Neutrophil (primary cell): ENCODE data around the gene HERC6.

ENCODE experiments used
- H3K27ac ChIP-seq: fragments of 200-600 bp; sonication (generic); 2 replicates; pipeline ENCODE4 v1.5.1; 2016; ENCODE audit warnings: mild to moderate bottlenecking, moderate library complexity
- H3K27me3 ChIP-seq: fragments of 200-600 bp; sonication (generic); 2 replicates; pipeline ENCODE4 v1.6.0; 2016; ENCODE audit warnings: mild to moderate bottlenecking
- H3K36me3 ChIP-seq: fragments of 200-600 bp; sonication (generic); 2 replicates; pipeline ENCODE4 v1.5.1; 2017
- H3K4me1 ChIP-seq, 2 experiments: fragments of 200-600 bp in 1 of 2; sonication (generic) in 1 of 2; 1 replicate in 1 of 2; 2 replicates in 1 of 2; pipeline versions ENCODE4 v1.5.1 to v1.6.1; 2013 to 2016; ENCODE audit warnings: low read depth in 1 of 2, low read length in 1 of 2, mild to moderate bottlenecking in 1 of 2, moderate library complexity in 1 of 2; ENCODE audit not compliant: control insufficient read depth in 1 of 2, insufficient read depth in 1 of 2
- H3K4me3 ChIP-seq, 2 experiments: fragments of 200-600 bp in 1 of 2; sonication (generic) in 1 of 2; 1 replicate in 1 of 2; 2 replicates in 1 of 2; pipeline ENCODE4 v1.5.1; 2013 to 2016; ENCODE audit warnings: low read depth in 1 of 2, low read length in 1 of 2, mild to moderate bottlenecking in 1 of 2, moderate library complexity in 1 of 2
- H3K9me3 ChIP-seq: fragments of 200-600 bp; sonication (generic); 2 replicates; pipeline ENCODE4 v1.5.1; 2016
- TF ChIP-seq, protein P1 (sequence below): fragments of 200-600 bp; sonication (generic); IDR thresholded peaks from 2 replicates; pipeline ENCODE4 v1.5.1; 2016; ENCODE audit warnings: antibody characterized with exemption

The HERC6 gene

DNA sequence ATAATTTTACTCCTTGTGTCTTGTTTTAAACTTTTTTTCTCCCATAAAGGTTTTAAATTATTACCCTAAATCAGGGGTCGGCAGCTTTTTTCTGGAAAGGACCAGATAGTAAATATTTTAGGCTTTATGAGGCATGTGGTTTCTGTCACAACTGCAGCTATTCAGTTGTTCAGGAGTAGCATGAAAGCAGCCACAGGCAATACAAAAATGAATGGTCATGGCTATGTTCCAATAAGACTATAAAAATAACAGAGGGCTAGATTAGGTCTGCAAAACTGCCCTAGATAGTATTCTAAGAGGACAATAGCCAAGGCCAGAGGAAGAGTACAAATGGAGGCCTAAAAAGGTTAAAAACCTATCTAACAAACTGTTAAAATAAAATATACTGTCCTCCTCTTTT lies 102.9 kb downstream of the HERC6 start:
- H3K4me3 ChIP-seq = no peak overlapping the region
- no peak overlapping the region for H3K27ac ChIP-seq
- H3K36me3 ChIP-seq = no peaks in the 10 kb centered on the region
- TF ChIP-seq, protein P1, sequence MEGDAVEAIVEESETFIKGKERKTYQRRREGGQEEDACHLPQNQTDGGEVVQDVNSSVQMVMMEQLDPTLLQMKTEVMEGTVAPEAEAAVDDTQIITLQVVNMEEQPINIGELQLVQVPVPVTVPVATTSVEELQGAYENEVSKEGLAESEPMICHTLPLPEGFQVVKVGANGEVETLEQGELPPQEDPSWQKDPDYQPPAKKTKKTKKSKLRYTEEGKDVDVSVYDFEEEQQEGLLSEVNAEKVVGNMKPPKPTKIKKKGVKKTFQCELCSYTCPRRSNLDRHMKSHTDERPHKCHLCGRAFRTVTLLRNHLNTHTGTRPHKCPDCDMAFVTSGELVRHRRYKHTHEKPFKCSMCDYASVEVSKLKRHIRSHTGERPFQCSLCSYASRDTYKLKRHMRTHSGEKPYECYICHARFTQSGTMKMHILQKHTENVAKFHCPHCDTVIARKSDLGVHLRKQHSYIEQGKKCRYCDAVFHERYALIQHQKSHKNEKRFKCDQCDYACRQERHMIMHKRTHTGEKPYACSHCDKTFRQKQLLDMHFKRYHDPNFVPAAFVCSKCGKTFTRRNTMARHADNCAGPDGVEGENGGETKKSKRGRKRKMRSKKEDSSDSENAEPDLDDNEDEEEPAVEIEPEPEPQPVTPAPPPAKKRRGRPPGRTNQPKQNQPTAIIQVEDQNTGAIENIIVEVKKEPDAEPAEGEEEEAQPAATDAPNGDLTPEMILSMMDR = no peak
- H3K9me3 ChIP-seq = no peaks in the 10 kb centered on the region
- H3K27me3 ChIP-seq = no peaks in the 10 kb centered on the region
- no peaks in the 10 kb centered on the region for H3K4me1 ChIP-seq

DNA sequence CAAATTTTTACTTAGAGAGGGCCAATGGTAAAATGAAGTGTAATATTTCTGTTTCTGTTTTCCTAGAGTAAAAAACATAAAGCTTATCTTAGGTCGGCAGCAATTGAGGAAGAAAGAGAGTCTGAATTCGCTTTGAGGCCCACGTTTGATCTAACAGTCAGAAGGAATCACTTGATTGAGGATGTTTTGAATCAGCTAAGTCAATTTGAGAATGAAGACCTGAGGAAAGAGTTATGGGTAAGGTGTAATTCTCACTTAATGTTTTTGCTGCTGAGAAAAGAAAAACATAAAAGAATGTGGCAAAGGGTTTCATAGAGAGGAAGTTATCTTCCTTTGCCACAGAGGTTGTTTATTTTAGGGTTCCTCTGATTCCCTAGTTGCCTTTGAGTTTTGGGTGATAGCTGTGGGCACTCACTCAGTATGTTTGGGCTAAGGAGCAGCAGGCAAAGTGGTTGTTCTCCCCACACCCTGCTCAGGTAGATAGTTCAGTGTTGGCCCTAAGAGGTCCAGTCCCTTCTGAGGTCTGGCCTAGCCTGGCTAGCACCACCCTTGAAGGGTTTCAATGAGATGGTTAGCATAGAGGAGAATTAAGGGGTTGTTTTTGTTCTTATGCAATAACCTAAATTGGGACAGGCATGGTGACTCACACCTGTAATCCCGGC lies 110.6 kb downstream of the HERC6 start:
- Histone ChIP-seq H3K4me3 (no peak overlapping the region), H3K4me1 (no peaks in the 10 kb centered on the region), H3K27me3 (no peaks in the 10 kb centered on the region), H3K27ac (no peak overlapping the region), H3K36me3 (no peaks in the 10 kb centered on the region), H3K9me3 (no peaks in the 10 kb centered on the region)
- TF ChIP-seq, protein P1 = no peak
